Mammary epithelial cell (primary cell): ENCODE data around the gene TET1.

Experiments
- EZH2 ChIP-seq: IDR thresholded peaks from 2 replicates; pipeline ENCODE4 v1.6.1; 2012; ENCODE audit warnings: low read length, inconsistent platforms, borderline replicate concordance
- TF ChIP-seq, protein P1 (sequence below), 2 donors: IDR thresholded peaks in 1 of 2; conservative IDR thresholded peaks in 1 of 2; 2 replicates each; pipeline ENCODE4 v1.5.1; 2011 to 2012; ENCODE audit warnings: inconsistent platforms in 2 of 2, low read length in 2 of 2, mild to moderate bottlenecking in 2 of 2, control low read depth in 1 of 2, low read depth in 1 of 2; ENCODE audit not compliant: insufficient read depth in 1 of 2; ENCODE audit errors: extremely low read depth in 1 of 2

DNA sequence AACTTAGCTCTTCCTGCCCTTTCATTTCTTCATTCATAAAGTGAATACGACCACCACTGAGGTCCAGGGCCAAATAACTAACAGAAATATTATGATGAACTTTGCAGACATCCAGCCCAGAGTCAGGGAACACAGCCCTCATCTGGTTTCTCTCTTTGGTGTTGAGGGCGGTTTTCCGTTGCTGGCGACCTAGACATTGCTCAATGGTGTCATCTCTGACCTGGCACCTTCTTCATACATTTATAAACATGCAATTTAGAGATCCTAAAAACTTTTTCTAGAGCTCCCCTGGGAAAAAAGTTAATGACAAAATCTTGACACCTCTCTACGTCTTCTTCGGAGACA, 324 bp upstream of the TET1 start:
- TF ChIP-seq, protein P1, sequence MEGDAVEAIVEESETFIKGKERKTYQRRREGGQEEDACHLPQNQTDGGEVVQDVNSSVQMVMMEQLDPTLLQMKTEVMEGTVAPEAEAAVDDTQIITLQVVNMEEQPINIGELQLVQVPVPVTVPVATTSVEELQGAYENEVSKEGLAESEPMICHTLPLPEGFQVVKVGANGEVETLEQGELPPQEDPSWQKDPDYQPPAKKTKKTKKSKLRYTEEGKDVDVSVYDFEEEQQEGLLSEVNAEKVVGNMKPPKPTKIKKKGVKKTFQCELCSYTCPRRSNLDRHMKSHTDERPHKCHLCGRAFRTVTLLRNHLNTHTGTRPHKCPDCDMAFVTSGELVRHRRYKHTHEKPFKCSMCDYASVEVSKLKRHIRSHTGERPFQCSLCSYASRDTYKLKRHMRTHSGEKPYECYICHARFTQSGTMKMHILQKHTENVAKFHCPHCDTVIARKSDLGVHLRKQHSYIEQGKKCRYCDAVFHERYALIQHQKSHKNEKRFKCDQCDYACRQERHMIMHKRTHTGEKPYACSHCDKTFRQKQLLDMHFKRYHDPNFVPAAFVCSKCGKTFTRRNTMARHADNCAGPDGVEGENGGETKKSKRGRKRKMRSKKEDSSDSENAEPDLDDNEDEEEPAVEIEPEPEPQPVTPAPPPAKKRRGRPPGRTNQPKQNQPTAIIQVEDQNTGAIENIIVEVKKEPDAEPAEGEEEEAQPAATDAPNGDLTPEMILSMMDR (conservative IDR thresholded peaks at IDR 0.05 in 1 of 2, IDR thresholded peaks at IDR 0.05 in 1 of 2; ENCODE audit: extremely low read depth in 1 of 2, insufficient read depth in 1 of 2, low read depth in 1 of 2, low read length in 2 of 2), result no peak
- no peak for TF ChIP-seq EZH2
